Cardiac muscle cell (in vitro differentiated cells and primary cell): ENCODE measurements around the gene ZMYND8. TPM values are rescaled to one million over a fixed set of nuclear protein-coding genes. Genes with fewer than 3 reads are reported as not detected.
"Not testable (repeated sequence)": the region's sequence is repeated elsewhere in the genome, so short reads cannot be mapped to it uniquely, and the experiment has no call there.

ENCODE experiments used
- DNase-seq, 2 donors: peaks; one replicate each; pipeline versions ENCODE4 v3.0.0 to v3.0.0-alpha.2; 2010 to 2017; ENCODE audit warnings: low read depth in 1 of 2, low spot score in 1 of 2
- H3K27ac ChIP-seq: fragments of 200-600 bp; sonication (generic); 2 replicates; pipeline ENCODE4 v1.5.1; 2016
- H3K27me3 ChIP-seq: fragments of 200-600 bp; sonication (generic); 2 replicates; pipeline ENCODE4 v1.6.0; 2016; ENCODE audit warnings: control low read depth
- H3K36me3 ChIP-seq: fragments of 200-600 bp; sonication (generic); 2 replicates; pipeline ENCODE4 v1.5.1; 2016; ENCODE audit warnings: control low read depth
- H3K4me1 ChIP-seq: fragments of 200-600 bp; sonication (generic); 2 replicates; pipeline ENCODE4 v1.8.1; 2017; ENCODE audit warnings: low read depth, mild to moderate bottlenecking, mixed run types
- H3K4me3 ChIP-seq: fragments of 200-600 bp; sonication (generic); 2 replicates; pipeline ENCODE4 v1.5.1; 2016; ENCODE audit warnings: mild to moderate bottlenecking
- H3K9me3 ChIP-seq: fragments of 200-600 bp; sonication (generic); 2 replicates; pipeline ENCODE4 v1.5.1; 2017; ENCODE audit warnings: low read depth, mild to moderate bottlenecking, control low read depth
- CTCF ChIP-seq: IDR thresholded peaks from 2 replicates; pipeline ENCODE4 v1.5.1; 2012; ENCODE audit warnings: low read depth, mild to moderate bottlenecking, low read length
- polyA plus RNA-seq: library from polyadenylated mRNA; unstranded; fragments of >200 nt; fragmentation: Nextera tagmentation; extraction: Ambion mirVana; gene quantifications from 2 replicates; pipeline ENCODE4 v1.2.1, GENCODE V29; 2016
- total RNA-seq: library from RNA; depleted of rRNA; stranded (reverse); fragments of >200 nt; gene quantifications from 2 replicates; pipeline ENCODE4 v1.2.3, GENCODE V29; 2016

Gene ZMYND8
- 33.0 and 45.0 TPM in 2 replicates for total RNA-seq
- 27.5 and 27.6 TPM in 2 replicates for polyA plus RNA-seq

DNA sequence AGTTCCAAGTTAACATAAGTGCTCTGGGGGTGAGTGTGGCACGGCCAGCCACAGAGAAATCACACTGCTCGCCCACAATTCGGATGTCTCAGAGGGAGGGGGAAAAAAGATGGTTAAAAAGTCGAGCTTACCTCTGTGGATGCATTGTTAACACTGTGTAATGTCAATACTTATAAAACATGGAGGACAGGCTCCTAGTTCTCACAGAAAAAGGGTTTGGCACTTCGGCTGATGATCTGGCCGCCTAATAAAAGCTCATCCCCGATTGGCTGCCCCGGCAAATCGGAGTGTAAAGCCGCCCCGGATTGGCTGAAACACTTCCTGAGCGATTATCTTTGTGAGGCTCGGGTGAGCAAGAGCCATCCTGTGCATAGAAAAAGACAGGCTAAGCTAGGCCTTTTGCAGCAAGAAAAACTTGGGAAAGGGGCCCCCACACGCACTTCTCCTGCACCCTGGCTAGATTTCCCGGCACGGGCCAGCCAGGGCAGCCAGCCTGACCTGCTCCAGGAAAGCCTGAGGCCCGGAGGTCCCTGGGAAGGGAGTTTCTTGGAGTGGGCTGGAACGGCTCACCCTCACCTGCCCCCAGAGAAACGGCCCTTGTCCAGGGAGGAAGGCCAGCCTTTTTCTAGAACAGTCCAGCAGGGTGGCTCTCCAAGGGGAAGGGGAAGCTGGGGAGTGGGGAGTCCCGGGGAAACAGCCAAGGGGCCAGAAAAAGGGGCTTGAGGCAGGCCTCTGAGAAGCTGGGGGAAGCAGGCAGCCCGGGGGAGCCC is at the start of gene ZMYND8:
Gene ZMYND8 (minus strand): TSS at position 174 of the 770 bp plus-strand sequence. CDS start 29 bp downstream, at position 145.
- no peak for TF ChIP-seq CTCF
- H3K4me3 ChIP-seq, result peak within 1 kb of the TSS; percentile 23
- DNase-seq, result peak; percentile 85 to 95

GRCh38 chr20:47405775-47406325 is 49.4 kb upstream of the ZMYND8 start:
- Histone ChIP-seq H3K4me3 (no peak overlapping the region), H3K27ac (no peak overlapping the region), H3K4me1 (no peaks in the 10 kb centered on the region), H3K9me3 (no peaks in the 10 kb centered on the region), H3K27me3 (no peaks in the 10 kb centered on the region), H3K36me3 (no peaks in the 10 kb centered on the region)
- TF ChIP-seq CTCF, result no peak
- DNase-seq, result no peak

More for the DNA sequence above, at the start of gene ZMYND8:
- peak within 1 kb of the TSS; percentile 98 for H3K27ac ChIP-seq
- no peaks in the 10 kb centered on the region for H3K27me3 ChIP-seq
- H3K4me1 ChIP-seq, result peaks cover 92% of the 10 kb centered on the region
- H3K9me3 ChIP-seq, result no peaks in the 10 kb centered on the region
- no peaks in the 10 kb centered on the region for H3K36me3 ChIP-seq

DNA sequence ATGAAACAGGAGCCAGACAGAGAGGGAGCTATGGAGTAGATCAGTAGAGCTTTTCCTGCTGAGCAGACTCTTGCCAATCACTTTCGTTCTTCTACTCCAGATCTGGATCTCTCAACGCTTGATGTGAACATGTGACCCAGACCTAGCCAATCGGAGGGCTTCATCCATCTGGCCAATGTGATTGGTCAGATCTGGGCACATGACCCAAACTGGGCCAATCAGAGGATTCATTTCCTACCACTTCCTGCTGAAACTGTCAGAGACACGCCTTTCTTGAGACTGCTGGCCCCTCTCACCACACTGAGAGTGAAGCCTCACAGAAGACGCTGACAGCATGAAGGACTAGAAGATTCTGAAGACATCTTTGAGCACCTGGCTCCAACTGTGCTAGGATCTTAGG is 44.2 kb upstream of the ZMYND8 start:
- H3K9me3 ChIP-seq, result no peaks in the 10 kb centered on the region
- H3K36me3 ChIP-seq, result no peaks in the 10 kb centered on the region
- H3K4me1 ChIP-seq, result peaks cover 7% of the 10 kb centered on the region
- H3K27ac ChIP-seq, result no peak overlapping the region
- no peak for DNase-seq
- no peaks in the 10 kb centered on the region for H3K27me3 ChIP-seq
- no peak overlapping the region for H3K4me3 ChIP-seq
- TF ChIP-seq CTCF, result no peak

DNA sequence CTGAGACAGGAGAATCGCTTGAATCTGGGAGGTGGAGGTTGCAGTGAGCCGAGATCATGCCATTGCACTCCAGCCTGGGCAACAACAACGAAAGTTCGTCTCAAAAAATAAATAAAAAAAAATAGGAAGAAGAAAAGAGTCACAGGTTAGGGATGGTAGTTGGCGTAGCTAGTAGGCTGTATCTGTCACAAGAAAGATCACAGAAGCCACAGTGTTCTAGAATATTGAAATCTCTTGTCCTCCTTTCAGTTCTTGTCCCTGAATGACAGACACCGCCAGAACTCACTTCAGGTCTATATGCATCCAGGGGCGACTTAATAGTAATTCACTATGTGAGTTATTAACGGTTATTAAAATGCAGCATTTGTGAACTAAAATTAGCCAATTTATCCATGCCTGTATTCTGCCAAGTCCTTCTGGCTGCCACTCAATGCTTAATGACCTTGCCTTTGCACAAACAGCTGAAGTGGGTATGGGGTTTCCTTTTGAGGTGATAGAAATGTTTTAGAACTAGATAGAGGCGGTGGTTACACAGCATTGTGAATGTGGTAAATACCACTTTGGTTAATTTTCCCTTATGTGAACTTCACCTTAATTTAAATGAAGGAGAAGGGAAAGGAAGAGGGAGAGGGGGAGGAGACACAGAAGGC is 41.3 kb upstream of the ZMYND8 start:
- no peak for DNase-seq
- no peak overlapping the region for H3K4me3 ChIP-seq
- H3K36me3 ChIP-seq, result no peaks in the 10 kb centered on the region
- peaks cover 7% of the 10 kb centered on the region for H3K4me1 ChIP-seq
- no peaks in the 10 kb centered on the region for H3K27me3 ChIP-seq
- H3K9me3 ChIP-seq, result no peaks in the 10 kb centered on the region
- H3K27ac ChIP-seq, result no peak overlapping the region
- TF ChIP-seq CTCF, result no peak

GRCh38 chr20:47396762-47397476 is 40.4 kb upstream of the ZMYND8 start:
- no peak for TF ChIP-seq CTCF
- Histone ChIP-seq H3K27me3 (no peaks in the 10 kb centered on the region), H3K4me3 (no peak overlapping the region), H3K9me3 (no peaks in the 10 kb centered on the region), H3K36me3 (no peaks in the 10 kb centered on the region), H3K4me1 (peaks cover 7% of the 10 kb centered on the region), H3K27ac (no peak overlapping the region)
- DNase-seq, result peak in 1 of 2 donors; percentile 20

DNA sequence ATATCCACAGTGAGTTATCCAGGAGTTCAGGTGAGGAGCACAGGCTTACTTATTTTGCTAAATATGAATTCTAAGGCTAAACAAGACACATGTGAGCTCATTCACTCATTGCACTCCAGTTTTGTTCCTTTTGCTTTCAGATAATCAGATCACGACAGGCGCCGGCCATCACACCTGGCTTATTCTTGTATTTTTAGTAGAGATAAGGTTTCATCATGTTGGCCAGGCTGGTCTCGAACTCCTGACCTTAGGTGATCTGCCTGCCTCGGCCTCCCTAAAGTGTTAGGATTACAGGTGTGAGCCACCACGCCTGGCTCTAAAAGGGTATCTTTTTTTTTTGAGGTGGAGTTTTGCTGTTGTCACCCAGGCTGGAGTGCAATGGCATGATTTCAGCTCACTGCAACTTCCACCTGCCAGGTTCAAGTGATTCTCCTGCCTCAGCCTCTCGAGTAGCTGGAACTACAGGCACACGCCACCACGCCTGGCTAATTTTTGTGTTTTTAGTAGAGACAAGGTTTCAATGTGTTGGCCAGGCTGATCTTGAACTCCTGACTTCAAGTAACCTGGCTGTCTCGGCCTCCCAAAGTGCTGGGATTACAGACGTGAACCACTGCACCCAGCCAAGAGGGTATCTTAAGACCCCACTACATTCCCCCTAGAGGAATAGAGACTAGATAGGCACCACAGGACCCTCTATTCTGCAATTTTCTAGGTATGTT is 37.5 kb upstream of the ZMYND8 start:
- H3K27ac ChIP-seq, H3K36me3 ChIP-seq, DNase-seq, H3K4me1 ChIP-seq, H3K9me3 ChIP-seq, H3K27me3 ChIP-seq, H3K4me3 ChIP-seq: not testable (repeated sequence)
